Ishikawa (cell line): ENCODE data around the gene OLFML1.

Experiments used
- CEBPB ChIP-seq: IDR thresholded peaks from 2 replicates; pipeline ENCODE4 v1.6.1; 2012
- CREB1 ChIP-seq: IDR thresholded peaks from 2 replicates; pipeline ENCODE4 v1.6.1; 2012; ENCODE audit warnings: low read depth
- EGR1 ChIP-seq: IDR thresholded peaks from 2 replicates; pipeline ENCODE4 v1.6.1; 2012
- EP300 ChIP-seq: IDR thresholded peaks from 2 replicates; pipeline ENCODE4 v1.6.1; 2012; ENCODE audit warnings: borderline replicate concordance
- FOXM1 ChIP-seq: IDR thresholded peaks from 2 replicates; pipeline ENCODE4 v1.6.1; 2012; ENCODE audit warnings: low read depth, borderline replicate concordance
- NFIC ChIP-seq: IDR thresholded peaks from 2 replicates; pipeline ENCODE4 v1.6.1; 2012
- RAD21 ChIP-seq: IDR thresholded peaks from 2 replicates; pipeline ENCODE4 v1.6.1; 2012; ENCODE audit warnings: low read depth
- TAF1 ChIP-seq: IDR thresholded peaks from 2 replicates; pipeline ENCODE4 v1.6.1; 2012; ENCODE audit warnings: low read depth, mild to moderate bottlenecking
- TCF12 ChIP-seq: IDR thresholded peaks from 2 replicates; pipeline ENCODE4 v1.6.1; 2012; ENCODE audit warnings: low read depth
- TEAD4 ChIP-seq: IDR thresholded peaks from 2 replicates; pipeline ENCODE4 v1.6.1; 2012
- USF1 ChIP-seq: IDR thresholded peaks from 2 replicates; pipeline ENCODE4 v1.6.1; 2012
- YY1 ChIP-seq: IDR thresholded peaks from 2 replicates; pipeline ENCODE4 v1.6.1; 2012; ENCODE audit warnings: low read depth
- ZBTB7A ChIP-seq: IDR thresholded peaks from 2 replicates; pipeline ENCODE4 v1.6.1; 2012; ENCODE audit warnings: low read depth
- TF ChIP-seq, protein P1 (sequence below): IDR thresholded peaks from 2 replicates; pipeline ENCODE4 v1.6.1; 2012; ENCODE audit warnings: low read depth, mild to moderate bottlenecking
- TF ChIP-seq, protein P2 (sequence below): IDR thresholded peaks from 2 replicates; pipeline ENCODE4 v1.6.1; 2012

The OLFML1 gene

DNA sequence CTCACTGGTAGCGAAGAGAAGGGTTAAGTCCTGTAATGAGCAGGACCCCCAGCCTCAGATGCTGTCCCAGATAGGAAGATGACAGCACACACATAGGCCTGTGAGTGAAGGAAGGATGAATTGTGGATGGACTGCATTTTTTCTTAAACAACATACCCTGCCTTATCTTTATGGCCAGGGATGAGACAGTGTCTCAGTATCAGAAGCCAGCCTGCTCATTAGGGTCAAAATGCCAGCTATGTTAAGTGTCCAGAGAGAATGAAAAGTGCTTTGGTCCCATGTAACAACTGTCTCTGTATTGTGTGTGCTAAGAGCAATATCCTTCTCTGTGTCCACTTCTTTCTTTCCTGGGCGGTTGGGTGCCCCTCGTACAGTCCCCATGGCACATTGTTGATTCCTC lies 58.7 kb downstream of the OLFML1 start:
- no peak for TF ChIP-seq ZBTB7A
- TF ChIP-seq EP300: no peak
- TF ChIP-seq EGR1: no peak
- no peak for TF ChIP-seq CREB1

DNA sequence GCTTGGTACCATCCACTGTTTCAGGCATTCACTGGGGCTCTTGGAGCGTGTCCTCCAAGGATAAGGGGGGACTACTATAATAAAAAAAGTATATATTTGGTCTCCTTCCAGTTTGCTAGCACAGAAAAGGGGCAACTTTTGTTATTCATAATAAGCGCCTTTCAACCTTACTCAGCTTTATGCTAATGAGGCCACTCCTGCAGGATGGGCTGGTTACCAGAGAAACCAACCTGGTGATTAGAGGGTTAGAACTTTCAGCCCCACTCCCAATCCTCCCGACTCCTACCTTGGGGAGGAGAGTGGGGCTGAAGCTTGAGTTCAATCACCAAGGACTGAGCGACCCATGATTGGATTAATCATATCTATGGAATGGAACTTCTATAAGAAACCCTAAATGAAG lies 60.3 kb downstream of the OLFML1 start:
- TF ChIP-seq TAF1: no peak
- TF ChIP-seq CEBPB: no peak
- TF ChIP-seq TEAD4: no peak
- TF ChIP-seq RAD21: no peak
- TF ChIP-seq, protein P1, sequence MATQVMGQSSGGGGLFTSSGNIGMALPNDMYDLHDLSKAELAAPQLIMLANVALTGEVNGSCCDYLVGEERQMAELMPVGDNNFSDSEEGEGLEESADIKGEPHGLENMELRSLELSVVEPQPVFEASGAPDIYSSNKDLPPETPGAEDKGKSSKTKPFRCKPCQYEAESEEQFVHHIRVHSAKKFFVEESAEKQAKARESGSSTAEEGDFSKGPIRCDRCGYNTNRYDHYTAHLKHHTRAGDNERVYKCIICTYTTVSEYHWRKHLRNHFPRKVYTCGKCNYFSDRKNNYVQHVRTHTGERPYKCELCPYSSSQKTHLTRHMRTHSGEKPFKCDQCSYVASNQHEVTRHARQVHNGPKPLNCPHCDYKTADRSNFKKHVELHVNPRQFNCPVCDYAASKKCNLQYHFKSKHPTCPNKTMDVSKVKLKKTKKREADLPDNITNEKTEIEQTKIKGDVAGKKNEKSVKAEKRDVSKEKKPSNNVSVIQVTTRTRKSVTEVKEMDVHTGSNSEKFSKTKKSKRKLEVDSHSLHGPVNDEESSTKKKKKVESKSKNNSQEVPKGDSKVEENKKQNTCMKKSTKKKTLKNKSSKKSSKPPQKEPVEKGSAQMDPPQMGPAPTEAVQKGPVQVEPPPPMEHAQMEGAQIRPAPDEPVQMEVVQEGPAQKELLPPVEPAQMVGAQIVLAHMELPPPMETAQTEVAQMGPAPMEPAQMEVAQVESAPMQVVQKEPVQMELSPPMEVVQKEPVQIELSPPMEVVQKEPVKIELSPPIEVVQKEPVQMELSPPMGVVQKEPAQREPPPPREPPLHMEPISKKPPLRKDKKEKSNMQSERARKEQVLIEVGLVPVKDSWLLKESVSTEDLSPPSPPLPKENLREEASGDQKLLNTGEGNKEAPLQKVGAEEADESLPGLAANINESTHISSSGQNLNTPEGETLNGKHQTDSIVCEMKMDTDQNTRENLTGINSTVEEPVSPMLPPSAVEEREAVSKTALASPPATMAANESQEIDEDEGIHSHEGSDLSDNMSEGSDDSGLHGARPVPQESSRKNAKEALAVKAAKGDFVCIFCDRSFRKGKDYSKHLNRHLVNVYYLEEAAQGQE: no peak
- TF ChIP-seq, protein P2, sequence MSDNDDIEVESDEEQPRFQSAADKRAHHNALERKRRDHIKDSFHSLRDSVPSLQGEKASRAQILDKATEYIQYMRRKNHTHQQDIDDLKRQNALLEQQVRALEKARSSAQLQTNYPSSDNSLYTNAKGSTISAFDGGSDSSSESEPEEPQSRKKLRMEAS: no peak
- no peak for TF ChIP-seq FOXM1
- no peak for TF ChIP-seq NFIC
- TF ChIP-seq EP300: no peak
- no peak for TF ChIP-seq CREB1
- TF ChIP-seq TCF12: no peak
- TF ChIP-seq EGR1: no peak
- no peak for TF ChIP-seq USF1

- no peak for TF ChIP-seq CEBPB
- no peak for TF ChIP-seq USF1
- TF ChIP-seq EGR1: no peak
- no peak for TF ChIP-seq FOXM1
- TF ChIP-seq TCF12: no peak
- TF ChIP-seq, protein P2: no peak
- no peak for TF ChIP-seq YY1
- no peak for TF ChIP-seq TAF1
- TF ChIP-seq, protein P1: no peak
- TF ChIP-seq CREB1: no peak
- TF ChIP-seq TEAD4: no peak
- no peak for TF ChIP-seq EP300
- no peak for TF ChIP-seq RAD21
- TF ChIP-seq NFIC: no peak
- no peak for TF ChIP-seq ZBTB7A
Observed at GRCh38 chr11:7546324-7546791, 61.1 kb downstream of the OLFML1 start.

GRCh38 chr11:7547687-7548086 lies 62.4 kb downstream of the OLFML1 start:
- no peak for TF ChIP-seq FOXM1

- peak; percentile 65 for TF ChIP-seq RAD21
- TF ChIP-seq, protein P2: no peak
Observed at GRCh38 chr11:7548659-7549274, 63.5 kb downstream of the OLFML1 start.

- TF ChIP-seq, protein P2: no peak
- TF ChIP-seq CEBPB (no peak), EP300 (no peak), CREB1 (no peak), RAD21 (no peak), ZBTB7A (no peak), TCF12 (no peak), NFIC (no peak), YY1 (no peak), TAF1 (no peak), FOXM1 (no peak), EGR1 (no peak), USF1 (no peak), TEAD4 (no peak)
- TF ChIP-seq, protein P1: no peak
Observed at GRCh38 chr11:7549681-7550080, 64.4 kb downstream of the OLFML1 start.
